ENCODE measurements around the gene NECTIN2. TPM values are rescaled to one million over a fixed set of nuclear protein-coding genes. Genes with fewer than 3 reads are reported as not detected.
A peak's percentile ranks its signal among the peaks of the same experiment; 100 is the strongest.
"Not testable (repeated sequence)": the region's sequence is repeated elsewhere in the genome, so short reads cannot be mapped to it uniquely, and the experiment has no call there.

NECTIN2 gene
- total RNA-seq, 1 donor from 2014 or later: 60.0 TPM

GRCh38 chr19:44813841-44814470 is 32.1 kb upstream of the NECTIN2 start:
- intact Hi-C loops (cut with DNase I): no loop called here
- no peak for DNase-seq (ENCODE audit: low spot score)

GRCh38 chr19:44814517-44814916 is 31.6 kb upstream of the NECTIN2 start:
- intact Hi-C loops (cut with DNase I): no loop called here
- no peak for DNase-seq (ENCODE audit: low spot score)

- DNase-seq (ENCODE audit: low spot score): no peak
- intact Hi-C loops (cut with DNase I): no loop called here
These were observed 29.8 kb upstream of the NECTIN2 start for GRCh38 chr19:44816301-44816700.

- no peak for DNase-seq (ENCODE audit: low spot score)
- intact Hi-C loops (cut with DNase I): no loop called here
These were observed 28.2 kb upstream of the NECTIN2 start for GRCh38 chr19:44817725-44818465.

GRCh38 chr19:44818466-44819031 is 27.5 kb upstream of the NECTIN2 start:
- no peak for DNase-seq (ENCODE audit: low spot score)
- intact Hi-C loops (cut with DNase I): no loop called here

GRCh38 chr19:44819246-44819832 is 26.8 kb upstream of the NECTIN2 start:
- intact Hi-C loops (cut with DNase I): no loop called here
- DNase-seq (ENCODE audit: low spot score): no peak

- DNase-seq (ENCODE audit: low spot score): peak; percentile 89
- intact Hi-C loops (cut with DNase I): no loop called here
These were observed 25.2 kb upstream of the NECTIN2 start for GRCh38 chr19:44820648-44821609.

GRCh38 chr19:44822177-44822576 is 23.9 kb upstream of the NECTIN2 start:
- intact Hi-C loops (cut with DNase I): no loop called here
- DNase-seq (ENCODE audit: low spot score): no peak

- no peak for DNase-seq (ENCODE audit: low spot score)
- intact Hi-C loops (cut with DNase I): no loop called here
These were observed 23.3 kb upstream of the NECTIN2 start for GRCh38 chr19:44822670-44823372.

GRCh38 chr19:44823373-44823698 is 22.8 kb upstream of the NECTIN2 start:
- intact Hi-C loops (cut with DNase I): no loop called here
- no peak for DNase-seq (ENCODE audit: low spot score)

GRCh38 chr19:44824761-44825160 is 21.3 kb upstream of the NECTIN2 start:
- intact Hi-C loops (cut with DNase I): no loop called here
- DNase-seq (ENCODE audit: low spot score): no peak

GRCh38 chr19:44832875-44833274 is 13.2 kb upstream of the NECTIN2 start:
- DNase-seq (ENCODE audit: low spot score); intact Hi-C loops (cut with DNase I): not testable (repeated sequence)

GRCh38 chr19:44834399-44834798 is 11.7 kb upstream of the NECTIN2 start:
- intact Hi-C loops (cut with DNase I); DNase-seq (ENCODE audit: low spot score): not testable (repeated sequence)

- DNase-seq (ENCODE audit: low spot score): no peak
- intact Hi-C loops (cut with DNase I): no loop called here
These were observed 6.8 kb upstream of the NECTIN2 start for GRCh38 chr19:44839276-44839675.

- DNase-seq (ENCODE audit: low spot score): no peak
- intact Hi-C loops (cut with DNase I): loop anchor here (10.0 kb wide), 1 partner anchor 116 kb away; no protein-coding TSS in a partner anchor
These were observed 5.3 kb upstream of the NECTIN2 start for GRCh38 chr19:44840811-44841210.

GRCh38 chr19:44841231-44841630 is 4.9 kb upstream of the NECTIN2 start:
- intact Hi-C loops (cut with DNase I): loop anchor here (10.0 kb wide), 1 partner anchor 116 kb away; no protein-coding TSS in a partner anchor

GRCh38 chr19:44845286-44845611 is 848 bp upstream of the NECTIN2 start:
- intact Hi-C loops (cut with DNase I): loop anchor here (1.0 to 10.0 kb wide), 5 partner anchors 36 to 120 kb away; partner anchors contain the start of gene BCAM

More at GRCh38 chr19:44841231-44841630, 4.9 kb upstream of the NECTIN2 start:
- no peak for DNase-seq (ENCODE audit: low spot score)

GRCh38 chr19:44846455-44847143 is 502 bp downstream of the NECTIN2 start:
- DNase-seq (ENCODE audit: low spot score): no peak
- intact Hi-C loops (cut with DNase I): loop anchor here (2.0 to 10.0 kb wide), 2 partner anchors 44 to 122 kb away; partner anchors contain the start of gene TOMM40

More at GRCh38 chr19:44845286-44845611, 848 bp upstream of the NECTIN2 start:
- no peak for DNase-seq (ENCODE audit: low spot score)

Data from cardiac septum (tissue), 1 donor.